Measurements from ENCODE around the gene NPM3.
"Not testable (repeated sequence)": the region's sequence is repeated elsewhere in the genome, so short reads cannot be mapped to it uniquely, and the experiment has no call there.

The NPM3 gene

DNA sequence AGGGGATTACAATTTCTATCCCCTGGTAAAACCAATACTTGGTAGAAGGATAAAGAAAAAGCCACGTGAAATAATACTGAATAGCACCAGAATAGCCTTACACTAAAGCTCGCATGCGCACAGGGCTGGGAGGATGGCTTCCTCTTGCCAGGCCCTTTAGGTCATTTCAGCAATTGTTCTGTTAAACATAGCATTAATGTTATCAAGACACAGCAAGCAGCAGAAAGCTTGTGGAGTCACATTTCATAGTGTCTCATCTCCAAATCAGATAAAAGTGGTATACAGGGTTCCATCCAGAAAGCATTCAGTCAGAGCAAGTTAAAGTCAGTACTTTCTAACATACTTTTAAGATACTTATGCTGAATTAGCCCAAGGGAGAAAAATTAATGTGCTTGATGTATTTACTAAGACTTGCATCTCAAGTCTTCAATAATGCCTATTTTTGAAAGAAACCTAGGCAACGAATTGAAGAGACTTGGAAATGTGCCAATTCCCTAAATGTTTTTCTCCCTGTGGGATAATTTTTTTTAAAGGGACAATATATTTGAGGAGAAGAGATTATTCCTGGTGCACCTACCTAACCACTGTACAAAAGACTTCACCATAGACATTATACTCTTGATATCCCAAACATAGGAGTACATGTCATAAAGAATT lies 14.3 kb upstream of the NPM3 start:
- DNase-seq = no peak

DNA sequence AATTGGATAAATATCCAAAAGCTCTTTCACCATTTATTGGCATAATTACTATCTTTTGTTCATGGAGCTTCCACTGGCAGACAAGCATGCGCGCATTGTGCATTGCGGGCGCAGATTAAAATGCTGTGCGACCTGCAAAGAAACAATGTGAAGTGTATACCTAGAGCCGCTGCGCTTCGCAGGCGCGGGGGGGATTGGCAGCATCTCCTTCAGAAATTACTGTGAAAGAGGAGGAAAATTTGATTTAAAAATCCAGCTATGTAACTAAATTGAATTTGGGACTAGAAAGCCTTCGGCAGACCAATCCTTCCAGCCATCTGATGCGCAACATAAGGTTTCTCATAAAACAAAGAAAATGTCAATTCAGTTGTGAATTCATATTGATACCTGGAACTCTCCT lies 10.3 kb upstream of the NPM3 start:
- DNase-seq = no peak

DNA sequence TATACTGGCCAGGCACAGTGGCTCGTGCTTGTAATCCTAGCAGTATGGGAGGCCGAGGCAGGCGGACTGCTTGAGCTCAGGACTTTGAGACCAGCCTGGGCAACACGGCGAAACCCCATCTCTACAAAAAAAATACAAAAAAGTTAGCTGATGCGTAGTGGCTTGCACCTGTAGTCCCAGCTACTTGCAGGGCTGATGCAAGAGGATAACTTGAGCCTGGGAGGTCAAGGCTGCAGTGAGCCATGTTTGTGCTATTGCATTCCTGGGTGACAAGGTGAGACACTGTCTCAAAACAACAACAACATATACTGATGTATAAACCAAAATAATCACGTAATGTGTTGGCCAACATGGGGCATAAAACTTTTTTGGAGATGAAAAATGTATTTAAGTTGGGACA lies 6.4 kb upstream of the NPM3 start:
- no peak for DNase-seq

DNA sequence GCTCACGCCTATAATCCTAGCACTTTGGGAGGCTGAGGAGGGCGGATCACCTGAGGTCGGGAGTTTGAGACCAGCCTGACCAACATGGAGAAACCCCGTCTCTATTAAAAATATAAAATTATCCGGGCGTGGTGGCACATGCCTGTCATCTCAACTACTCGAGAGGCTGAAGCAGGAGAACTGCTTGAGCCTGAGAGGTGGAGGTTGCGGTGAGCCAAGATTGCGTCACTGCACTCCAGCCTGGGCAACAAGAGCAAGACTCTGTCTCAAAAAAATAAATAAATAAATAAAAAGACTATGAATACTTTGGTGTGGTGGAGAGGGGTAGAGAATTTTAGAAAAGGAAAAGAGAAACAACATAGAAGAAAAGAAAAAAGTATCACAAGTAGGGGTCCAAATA lies 6.0 kb upstream of the NPM3 start:
- not testable (repeated sequence) for DNase-seq

DNA sequence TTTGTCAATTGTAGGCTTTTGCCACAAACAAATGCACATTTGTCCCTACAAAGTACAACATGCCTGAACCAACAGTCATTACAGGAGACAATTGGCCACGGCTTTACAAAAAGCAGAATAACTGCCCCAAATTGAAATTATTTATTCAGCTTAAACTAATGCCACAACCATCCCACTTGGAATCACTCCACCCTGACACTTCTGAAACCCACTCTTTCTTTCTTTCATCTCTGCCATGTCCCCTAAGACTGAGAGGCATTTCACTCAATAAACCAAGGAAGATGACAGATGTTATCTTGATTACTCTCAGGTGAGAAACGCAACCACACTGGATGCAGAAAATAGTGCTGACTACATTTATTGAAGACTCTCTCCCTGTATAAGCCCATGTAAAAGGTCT lies 2.6 kb upstream of the NPM3 start:
- DNase-seq = no peak

DNA sequence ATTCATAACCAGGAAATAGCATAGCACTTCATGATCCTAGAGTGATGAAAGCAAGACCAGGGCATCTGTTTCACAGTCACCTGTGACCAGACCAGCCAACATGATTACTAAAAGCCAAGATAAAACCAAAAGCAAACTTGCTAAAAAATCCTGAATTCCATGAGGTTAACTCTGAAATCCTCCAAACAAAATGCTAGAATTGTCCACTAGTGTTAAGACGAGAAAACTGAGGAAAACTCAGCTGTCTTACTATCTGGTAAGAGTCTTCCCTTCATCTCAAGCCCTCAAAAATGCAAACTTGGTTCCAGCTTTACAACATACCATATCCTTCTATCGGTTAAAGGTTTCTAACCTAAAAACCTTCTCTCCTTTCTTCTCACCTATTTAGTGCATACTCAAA lies 1.3 kb upstream of the NPM3 start:
- no peak for DNase-seq

DNA sequence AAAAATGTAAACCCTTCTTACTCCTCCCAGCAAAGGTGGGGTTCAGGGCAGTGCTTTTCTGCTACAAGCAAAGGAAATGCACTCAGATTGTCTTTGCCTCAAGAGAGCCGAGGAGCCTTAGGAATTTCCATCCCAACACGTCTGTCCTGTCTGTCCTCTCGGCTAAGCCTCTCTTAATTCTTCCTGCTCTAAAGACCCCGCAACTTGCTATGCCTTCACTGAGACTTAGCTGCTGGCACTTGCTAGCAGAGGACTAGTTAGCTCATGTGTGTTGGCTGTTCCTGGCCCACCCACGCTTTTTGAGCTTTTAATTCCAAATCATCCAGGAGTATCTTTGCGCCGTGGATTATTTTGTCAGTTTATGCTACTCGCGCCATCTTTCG lies 481 bp upstream of the NPM3 start:
- no peak for DNase-seq

DNA sequence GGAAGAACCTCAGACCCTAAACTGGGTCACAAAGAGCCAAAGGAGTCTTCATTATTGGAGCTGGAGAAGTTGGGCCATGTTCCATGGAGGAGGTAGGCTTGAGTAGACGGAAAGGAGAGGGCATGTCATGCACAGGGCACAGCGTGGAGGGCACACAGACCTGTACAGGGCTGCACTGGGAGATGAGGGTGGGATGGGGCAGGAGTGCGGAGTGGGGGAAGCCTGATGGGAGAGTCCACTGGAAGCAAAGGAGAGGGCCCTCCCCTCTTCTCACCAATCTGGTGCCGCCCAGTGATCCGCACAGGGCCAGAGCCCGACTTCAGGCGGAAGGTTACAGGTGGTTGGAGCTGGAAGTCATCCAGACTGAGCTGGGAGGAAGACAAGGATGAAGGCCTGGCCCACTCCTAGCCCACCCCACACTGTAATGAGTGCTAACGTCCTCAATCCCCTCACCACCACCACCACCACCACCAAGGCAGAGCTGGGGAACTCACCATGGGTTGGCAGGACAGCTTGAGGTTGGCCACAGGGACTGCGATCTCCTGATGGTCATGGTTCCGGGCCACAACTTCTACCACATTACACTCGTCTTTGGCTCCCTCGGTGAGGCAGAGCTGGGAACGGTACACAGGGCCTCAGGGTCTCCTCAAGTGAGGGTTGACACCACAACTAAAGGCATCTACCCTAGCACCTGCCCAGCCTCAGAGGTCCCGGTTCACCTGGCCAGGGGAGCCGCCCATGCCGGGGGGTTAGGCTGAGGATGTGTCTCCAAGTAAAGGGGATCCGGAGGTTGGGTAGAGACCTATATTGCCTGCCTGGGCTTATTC lies 1.0 kb downstream of the NPM3 start:
- no peak for DNase-seq

DNA sequence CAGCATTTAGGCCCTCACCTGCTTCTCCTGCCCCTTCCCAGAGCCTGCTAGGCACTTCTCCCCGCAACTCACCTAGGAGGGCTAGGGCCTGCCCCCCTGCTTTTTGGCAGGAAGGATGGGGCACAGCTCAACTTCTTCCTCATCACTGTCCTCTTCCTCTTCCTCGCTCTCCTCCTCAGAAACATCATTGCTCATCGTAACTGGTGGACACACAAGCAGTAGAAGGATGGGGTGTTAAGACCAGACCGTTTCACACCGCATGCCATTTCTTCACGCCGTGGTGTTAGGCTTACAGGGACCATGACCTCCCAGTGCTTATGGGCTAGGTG lies 1.6 kb downstream of the NPM3 start:
- DNase-seq = no peak

DNA sequence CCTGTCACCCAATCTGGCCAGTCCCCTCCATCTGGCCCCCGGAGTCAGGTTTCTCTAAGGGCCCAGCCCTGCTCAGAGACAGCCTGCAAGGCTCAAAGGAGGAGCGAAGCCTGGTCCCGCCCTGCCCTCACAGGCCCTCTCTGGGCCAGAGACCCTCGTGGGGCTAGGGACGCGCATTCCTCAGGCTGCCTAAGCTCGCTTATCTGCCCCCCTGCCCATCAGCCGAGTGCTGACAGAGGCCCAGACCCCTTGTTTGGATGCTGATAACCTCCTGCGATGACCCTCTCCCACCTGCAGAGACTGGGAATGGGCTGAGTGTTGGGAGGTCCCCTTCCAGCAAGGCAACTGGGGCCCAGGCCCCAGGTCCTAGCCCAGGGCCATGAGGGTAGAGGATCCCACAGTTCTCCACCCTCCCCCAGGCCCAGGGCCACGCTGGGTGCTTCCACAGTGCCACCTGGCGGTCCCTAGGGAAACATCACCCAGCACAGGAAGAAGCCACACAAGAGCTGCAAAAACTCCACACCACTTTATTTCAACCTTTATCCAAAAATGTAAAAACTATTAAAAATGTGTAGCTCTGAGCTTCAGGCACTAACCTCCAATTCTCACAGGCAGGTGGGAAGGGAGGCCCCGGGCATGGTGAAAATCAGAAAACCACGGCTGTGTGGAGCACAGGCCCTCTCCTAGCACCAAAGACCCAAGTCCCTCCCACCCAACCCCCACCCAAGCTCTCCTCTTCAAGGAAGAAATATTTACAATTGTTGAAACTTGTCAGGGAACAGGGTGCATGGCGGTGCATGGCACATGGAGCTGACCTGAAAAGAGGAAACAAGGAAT lies 2.2 kb downstream of the NPM3 start:
- peak; percentile 13 for DNase-seq

DNA sequence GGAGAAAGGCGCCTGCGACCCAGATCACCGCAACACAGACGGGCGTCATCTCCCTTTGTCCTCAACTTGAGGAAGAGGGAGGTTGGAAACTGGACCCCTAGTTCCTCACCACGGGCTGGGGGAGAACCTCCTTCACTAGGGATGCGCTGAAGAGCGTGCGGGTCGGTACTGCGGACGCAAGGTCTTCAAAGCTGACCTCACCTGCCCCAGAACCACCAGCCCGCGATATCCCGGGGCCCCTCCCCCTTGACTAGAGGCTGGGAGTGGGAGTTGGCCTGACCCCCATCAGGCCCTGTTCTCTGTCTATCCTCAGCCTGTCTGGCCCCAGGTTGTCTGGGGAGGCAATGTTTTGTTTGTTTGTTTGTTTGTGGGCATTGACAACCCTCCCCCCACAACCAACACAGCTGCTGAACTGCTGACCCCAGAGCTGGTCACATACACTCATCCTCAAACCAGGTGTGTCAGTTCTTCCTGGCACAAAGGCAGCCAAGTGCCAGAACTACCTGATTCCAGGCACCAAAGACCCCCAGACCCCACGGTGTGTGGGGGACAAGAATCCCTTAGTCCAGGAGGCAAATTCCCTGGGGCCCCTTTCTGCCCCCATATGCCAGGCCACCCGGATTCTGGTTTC lies 2.9 kb downstream of the NPM3 start:
- no peak for DNase-seq

DNA sequence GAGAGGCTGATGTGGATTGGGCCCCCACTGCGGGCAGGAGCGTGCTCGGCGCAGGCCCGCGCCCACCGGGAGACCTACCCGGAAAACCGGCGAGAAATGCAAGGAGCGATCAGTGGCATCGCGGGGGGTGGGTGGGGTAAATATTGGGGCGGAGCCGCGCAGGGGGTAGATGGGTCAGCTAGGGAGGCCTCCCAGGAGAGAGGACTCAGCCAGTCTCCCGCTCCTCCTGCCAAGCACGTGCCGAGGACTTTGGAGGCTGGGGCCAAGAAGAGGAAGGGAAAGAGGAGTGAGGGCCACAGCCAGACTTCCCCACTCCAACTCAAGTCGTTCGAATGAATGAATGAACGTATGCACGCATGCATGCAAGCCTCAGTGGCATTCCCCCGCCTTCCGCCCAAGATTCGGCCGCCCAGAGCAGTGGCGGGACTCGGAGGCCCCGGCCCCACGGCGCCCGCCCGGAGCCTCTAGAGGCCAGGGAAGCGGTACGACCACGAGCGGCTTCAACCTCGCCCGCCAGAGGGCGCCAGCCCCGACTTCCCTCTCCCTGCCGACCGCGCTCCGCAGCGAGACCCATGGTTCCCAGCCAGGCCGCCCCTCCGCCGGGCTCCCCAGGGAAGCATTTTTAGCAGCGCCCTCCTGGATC lies 3.6 kb downstream of the NPM3 start:
- peak; percentile 38 for DNase-seq

DNA sequence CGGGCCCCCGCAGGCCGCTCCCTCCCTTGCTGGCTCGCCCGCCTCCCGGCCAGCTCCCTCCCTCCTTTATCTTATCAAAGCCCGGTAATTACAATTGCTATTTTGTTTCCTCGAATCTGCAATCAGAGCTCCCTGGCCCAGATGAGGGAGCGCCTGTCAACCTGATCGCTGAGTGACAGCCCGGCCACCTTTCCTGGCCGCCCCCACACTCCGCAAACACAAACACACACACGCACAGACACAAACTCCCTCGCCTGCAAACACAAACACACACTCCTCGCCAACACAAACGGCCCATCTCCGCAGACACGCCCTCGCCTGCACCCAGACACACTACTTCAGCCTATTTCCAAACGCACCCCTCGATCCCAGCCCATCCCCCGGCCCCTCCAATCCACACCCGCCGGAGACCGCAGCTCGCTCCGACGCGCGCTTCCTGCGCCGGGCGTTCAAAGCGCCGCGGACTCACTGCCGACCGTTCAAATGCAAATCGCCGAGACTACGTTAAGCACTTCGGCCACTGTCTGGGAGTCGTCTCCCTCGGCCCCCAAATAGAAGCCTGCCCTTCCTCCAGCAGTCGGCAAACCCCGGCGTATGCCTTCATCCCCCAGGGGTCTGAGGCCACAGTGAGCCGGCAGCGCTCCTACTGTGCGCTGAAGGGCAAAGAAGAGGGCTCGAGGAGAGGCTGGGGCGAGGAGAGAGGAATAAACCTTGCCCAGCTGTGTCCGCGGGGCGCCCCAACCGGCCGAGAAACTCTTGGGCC lies 4.3 kb downstream of the NPM3 start:
- DNase-seq = peak; percentile 6

DNA sequence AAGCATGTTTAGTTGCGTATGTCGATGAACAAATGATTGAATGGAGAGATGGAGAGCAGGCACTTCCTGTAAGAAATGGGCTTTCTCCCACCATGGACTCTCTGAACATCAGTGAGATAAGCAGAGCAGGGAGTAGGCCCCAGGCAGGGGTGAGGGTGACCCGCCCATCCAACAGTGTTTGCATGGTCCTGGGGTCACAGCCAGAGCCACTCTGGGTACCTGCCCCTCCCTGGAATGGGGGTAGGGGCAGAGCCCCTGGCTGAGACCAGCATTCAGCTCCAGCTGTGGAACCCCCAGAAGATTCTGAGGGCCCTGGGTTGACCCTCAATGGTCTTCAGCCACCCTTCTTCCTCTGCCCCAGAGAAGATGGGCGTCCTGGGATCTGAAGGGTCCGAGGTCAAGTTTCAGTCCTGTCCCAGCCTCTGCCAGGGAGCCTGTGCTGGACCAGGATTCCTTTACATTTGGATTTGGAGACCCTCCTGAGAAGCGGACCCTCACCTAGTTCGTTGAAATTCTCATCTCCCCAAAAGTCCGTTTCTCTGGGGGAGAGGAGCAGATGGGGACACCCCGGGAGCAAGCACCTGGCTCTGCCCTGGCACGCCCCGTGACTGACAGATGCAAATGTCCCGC lies 5.0 kb downstream of the NPM3 start:
- DNase-seq = no peak

DNA sequence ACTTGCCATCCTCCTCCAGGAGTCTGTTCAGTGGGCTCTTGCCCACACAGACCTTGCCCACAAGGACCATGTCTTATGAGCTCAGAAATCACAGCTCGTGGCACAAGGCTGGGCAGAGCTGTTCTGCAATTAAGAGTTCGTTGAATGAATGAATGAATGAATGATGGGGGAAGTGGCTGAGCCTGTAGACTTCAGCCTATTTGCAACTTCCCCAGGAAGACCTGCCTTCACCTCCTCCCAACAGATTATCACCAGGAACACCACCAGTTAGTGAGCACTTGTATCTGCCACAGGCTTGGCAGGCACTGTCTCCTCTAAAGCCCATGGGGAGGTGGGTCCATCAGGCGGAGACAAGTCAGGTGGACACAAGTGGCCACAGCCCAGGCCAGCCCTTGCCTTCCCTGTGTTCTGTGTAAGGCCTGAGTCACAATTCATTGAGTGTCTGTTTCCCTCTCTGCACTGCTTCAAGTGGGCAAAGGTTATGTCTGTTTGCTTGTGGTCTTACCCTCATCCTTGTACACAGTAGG lies 5.6 kb downstream of the NPM3 start:
- DNase-seq = no peak

DNA sequence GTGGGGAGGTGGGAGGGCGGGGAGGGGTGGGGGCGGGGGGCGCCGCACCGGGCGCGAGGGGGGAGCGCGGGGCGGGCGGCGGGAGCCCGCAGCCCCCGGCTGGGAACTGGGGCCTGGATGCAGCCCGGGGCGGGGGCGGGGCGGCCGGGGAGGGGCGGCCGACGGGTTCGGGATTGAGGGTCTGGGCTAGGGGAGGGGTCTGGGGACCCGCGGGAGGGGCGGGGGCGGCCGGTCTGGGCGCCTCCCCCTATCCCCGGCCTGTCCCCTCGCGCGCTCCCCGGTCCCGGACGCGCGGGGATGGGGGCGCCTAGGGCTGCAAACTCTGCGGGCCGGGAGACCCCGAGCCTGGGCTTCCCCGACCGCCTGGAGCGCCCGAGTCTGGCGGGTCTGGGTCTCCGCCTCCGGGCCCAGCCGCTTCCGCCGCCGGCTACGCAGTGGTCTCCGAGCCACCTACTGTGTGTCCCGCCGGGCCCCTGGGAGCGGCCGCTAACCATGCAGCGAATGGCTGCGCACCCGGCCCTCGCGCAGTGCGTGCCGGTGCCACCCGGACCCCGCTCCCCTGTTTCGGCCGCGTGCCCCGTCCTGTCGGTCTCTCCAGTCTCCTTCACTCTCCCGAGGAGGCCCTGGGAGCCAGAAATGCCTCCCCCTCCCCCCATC lies 7.0 kb downstream of the NPM3 start:
- DNase-seq = no peak

DNA sequence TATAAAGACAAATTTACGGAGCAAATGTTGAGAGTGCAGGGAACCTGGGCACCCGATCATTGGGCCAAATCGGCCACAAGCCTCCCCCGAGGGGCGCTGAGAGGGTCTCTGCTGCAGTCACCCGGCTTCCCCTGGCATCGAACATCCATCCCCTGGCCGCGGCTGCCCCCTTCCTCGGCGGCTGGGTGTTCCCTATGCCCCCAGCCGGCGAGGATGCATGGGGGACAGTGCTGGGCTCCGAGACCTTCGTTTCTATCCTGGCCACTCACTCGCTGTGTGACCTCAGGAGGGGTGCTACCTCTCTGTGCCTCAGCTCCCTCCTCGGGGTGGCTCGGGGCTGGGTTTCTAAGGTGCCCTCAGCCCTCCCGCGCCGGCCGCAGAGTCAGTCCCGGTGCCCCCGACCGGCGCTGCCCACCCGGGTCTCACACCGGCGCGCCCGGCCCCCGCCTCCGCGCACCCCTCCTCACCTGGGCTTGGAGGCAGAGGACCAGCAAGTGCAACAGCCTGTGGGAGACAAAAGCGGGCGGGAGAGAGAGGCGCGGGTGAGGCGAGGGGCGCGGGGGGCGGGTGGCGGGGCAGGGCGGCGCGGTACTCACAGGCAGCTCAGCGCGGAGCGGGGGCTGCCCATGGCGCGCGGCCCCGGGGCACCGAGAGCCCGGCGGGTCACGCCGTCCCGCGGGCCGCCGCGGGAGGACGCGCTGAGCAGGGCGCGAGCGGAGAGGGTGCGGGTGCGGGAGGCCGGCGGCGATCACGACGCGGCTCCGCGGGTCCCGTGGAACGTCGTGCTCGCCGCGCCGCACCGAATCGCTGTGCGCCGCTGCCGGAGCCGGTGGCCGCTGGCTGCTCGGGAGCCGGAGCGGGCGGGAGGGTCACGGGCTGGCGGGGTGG lies 7.7 kb downstream of the NPM3 start, which contains the start of gene FGF8:
FGF8 (minus strand) TSS at position 842 of the 888 bp plus-strand sequence; CDS start at position 628, 214 bp downstream.
- no peak for DNase-seq

DNA sequence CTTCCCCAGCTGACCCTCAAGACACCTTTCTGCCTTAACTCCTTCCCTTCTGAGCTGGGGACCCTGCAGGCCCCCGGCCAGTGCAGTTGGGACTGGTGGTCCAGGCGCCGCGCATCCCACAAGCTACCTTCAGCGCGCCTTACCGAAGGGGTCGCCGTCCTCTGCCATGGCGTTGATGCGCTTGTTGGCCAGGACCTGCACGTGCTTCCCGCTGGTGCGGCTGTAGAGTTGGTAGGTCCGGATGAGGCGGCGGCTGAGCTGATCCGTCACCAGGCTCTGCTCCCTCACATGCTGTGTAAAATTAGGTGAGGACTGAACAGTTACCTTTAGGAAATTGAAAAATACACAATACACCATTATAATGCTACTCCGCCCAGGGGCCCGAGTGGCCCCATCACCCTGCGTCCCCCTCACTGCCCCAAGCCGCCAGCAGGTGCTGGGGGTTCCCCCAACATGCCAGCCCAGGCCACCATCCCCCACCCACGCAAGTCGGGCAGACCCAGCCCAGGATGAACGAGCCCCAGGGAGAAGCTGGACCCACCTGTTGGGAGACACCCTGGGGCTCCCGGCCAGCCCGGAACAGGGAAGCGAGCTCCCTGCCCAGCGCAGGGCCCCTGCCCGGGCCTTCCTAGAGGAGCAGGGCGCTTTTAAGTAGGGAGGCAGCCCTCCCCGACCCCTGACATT lies 8.5 kb downstream of the NPM3 start:
- DNase-seq = no peak

Measured in NCI-H748 treated with DMSO at 0.1 percent for 48 hours (cell line).